Heart left ventricle (tissue), 13 donors: Measurements from ENCODE around the gene IL20RA.
"Not testable (repeated sequence)": the region's sequence is repeated elsewhere in the genome, so short reads cannot be mapped to it uniquely, and the experiment has no call there.

ENCODE experiments used
- CTCF ChIP-seq, 12 donors: fragments of 200-600 bp; sonication (generic) in 4 of 12; IDR thresholded peaks; one replicate each; pipeline versions ENCODE4 v1.5.0 to v1.8.0; 2018 to 2022; ENCODE audit warnings: antibody characterized with exemption in 12 of 12, mild to moderate bottlenecking in 5 of 12
- POLR2A ChIP-seq, 2 donors: fragments of 450-650 bp; IDR thresholded peaks; one replicate each; pipeline ENCODE4 v1.6.1; 2017; ENCODE audit warnings: antibody characterized with exemption in 2 of 2, mild to moderate bottlenecking in 2 of 2, moderate library complexity in 2 of 2
- donor health status: ischemic (EF 13 %, LVEDD 7.1; RV severe dilation, severe dysfunction).
- donor health status: DM: no; HTN: yes; CAD: no.
- donor health status: DM: no; HTN: no; CAD: no.
- donor health status: ischemic (EF 25% LVEDD 6.9; RV normal size, moderate dysfunction).
- donor health status: ischemic (EF 25% LVEDD 5.7; RV mildly dilated, moderate dysfunction).
- donor health status: ischemic (EF 35%, LVEDD 5.7; RV mildly dilated, moderate dysfunction).
- donor health status: nonischemic (EF 11% LVEDD 7.7; RV severe dilation, severe dysfunction).
- donor health status: DM: yes; HTN: yes; CAD: no.
- donor health status: PGD.
- donor health status: ischemic (EF 29% LVEDD 5.4; RV normal size, mild dysfunction).
- donor health status: nonischemic (EF 23%, LVEDD 6.1; RV moderate dilation, normal function).

GRCh38 chr6:136973781-136974180 lies 71.0 kb downstream of the IL20RA start:
- not testable (repeated sequence) for TF ChIP-seq CTCF, POLR2A (IDR thresholded peaks at IDR 0.05)
